MCF 10A (cell line): ENCODE measurements around the gene IMMP2L. TPM values are rescaled to one million over a fixed set of nuclear protein-coding genes. Genes with fewer than 3 reads are reported as not detected.

ENCODE experiments used
- BruUV-seq: library from RNA; stranded (reverse); fragments of 400-500 nt; replicated peaks from 2 replicates; lab custom pipeline; 2021; lab: Mats Ljungman, UMichigan
- CTCF ChIA-PET: fragments of 300-600 bp; sonication (Branson Sonifier 250); formaldehyde crosslinking; extraction: SDS; loops from one replicate; lab custom pipeline; 2021; ENCODE audit warnings: antibody characterized with exemption, inconsistent platforms; lab: Yijun Ruan, JAX
- POLR2A ChIA-PET: fragments of 300-600, 350-650 bp; sonication (Branson Sonifier 250); formaldehyde crosslinking; extraction: SDS; loops from one replicate; lab custom pipeline; 2020; ENCODE audit warnings: antibody characterized with exemption, inconsistent platforms; lab: Yijun Ruan, JAX
- DNase-seq: peaks from one replicate; pipeline ENCODE4 v3.0.0-alpha.2; 2018; ENCODE audit not compliant: unreplicated experiment
- H3K27ac Mint-ChIP-seq: one replicate; pipeline ENCODE4 v1.8.0; 2022; ENCODE audit warnings: mild to moderate bottlenecking, low read depth, mixed read lengths; ENCODE audit not compliant: unreplicated experiment
- H3K27me3 Mint-ChIP-seq: one replicate; pipeline ENCODE4 v1.8.0; 2022; ENCODE audit warnings: mixed read lengths; ENCODE audit not compliant: insufficient read depth, unreplicated experiment
- H3K36me3 Mint-ChIP-seq: one replicate; pipeline ENCODE4 v1.8.0; 2022; ENCODE audit warnings: mild to moderate bottlenecking, moderate library complexity, mixed read lengths; ENCODE audit not compliant: insufficient read depth, unreplicated experiment
- H3K4me1 Mint-ChIP-seq: one replicate; pipeline ENCODE4 v1.8.0; 2022; ENCODE audit warnings: mixed read lengths; ENCODE audit not compliant: insufficient read depth, unreplicated experiment
- H3K4me3 Mint-ChIP-seq: one replicate; pipeline ENCODE4 v1.8.0; 2022; ENCODE audit warnings: mild to moderate bottlenecking, moderate library complexity, mixed read lengths; ENCODE audit not compliant: unreplicated experiment
- H3K9me3 Mint-ChIP-seq: one replicate; pipeline ENCODE4 v1.8.0; 2022; ENCODE audit warnings: mixed read lengths; ENCODE audit not compliant: unreplicated experiment
- CTCF ChIP-seq: fragments of 200-600 bp; IDR thresholded peaks from one replicate; pipeline ENCODE4 v1.8.0; 2022; ENCODE audit warnings: antibody characterized with exemption, mild to moderate bottlenecking; ENCODE audit not compliant: unreplicated experiment
- intact Hi-C: fragments of 100-400 bp; cut with micrococcal nuclease; formaldehyde crosslinking; loops from 2 replicates; pipeline ENCODE4 v1.14.1; 2022
- total RNA-seq: library from RNA; stranded (reverse); gene quantifications from 2 replicates; pipeline ENCODE4 v1.2.3, GENCODE V29; 2022

IMMP2L gene
- total RNA-seq, 1 experiment from 2014 or later, result 23.7 TPM

- H3K27me3 Mint-ChIP-seq, result no peaks in the 10 kb centered on the region
- CTCF ChIA-PET, result no interaction called here
- POLR2A ChIA-PET, result interaction anchor here (0.5 to 2.1 kb wide), 3 partner anchors 14 to 133 kb away, joined by 3 to 9 read pairs (median 3); no protein-coding TSS in a partner anchor
- H3K9me3 Mint-ChIP-seq, result no peaks in the 10 kb centered on the region
- intact Hi-C loops, result no loop called here
- BruUV-seq, result no TSS peak
- DNase-seq, result peak; percentile 55
- no peaks in the 10 kb centered on the region for H3K4me1 Mint-ChIP-seq
- no peak overlapping the region for H3K4me3 Mint-ChIP-seq
- no peaks in the 10 kb centered on the region for H3K36me3 Mint-ChIP-seq
- no peak overlapping the region for H3K27ac Mint-ChIP-seq
- TF ChIP-seq CTCF, result no peak
Observed at GRCh38 chr7:111126987-111127386, 435.3 kb downstream of the IMMP2L start.

GRCh38 chr7:111115966-111116365 lies 446.3 kb downstream of the IMMP2L start:
- no TSS peak for BruUV-seq
- H3K36me3 Mint-ChIP-seq, result no peaks in the 10 kb centered on the region
- POLR2A ChIA-PET, result interaction anchor here (0.9 kb wide), 1 partner anchor 10 kb away, joined by 3 read pairs; no protein-coding TSS in a partner anchor
- intact Hi-C loops, result no loop called here
- H3K27ac Mint-ChIP-seq, result no peak overlapping the region
- H3K4me3 Mint-ChIP-seq, result no peak overlapping the region
- CTCF ChIA-PET, result no interaction called here
- DNase-seq, result no peak
- no peak for TF ChIP-seq CTCF
- no peaks in the 10 kb centered on the region for H3K27me3 Mint-ChIP-seq
- H3K9me3 Mint-ChIP-seq, result no peaks in the 10 kb centered on the region
- peaks cover 13% of the 10 kb centered on the region for H3K4me1 Mint-ChIP-seq

GRCh38 chr7:111113263-111114017 lies 448.9 kb downstream of the IMMP2L start:
- POLR2A ChIA-PET, result no interaction called here
- Mint-ChIP-seq H3K4me3 (no peak overlapping the region), H3K36me3 (no peaks in the 10 kb centered on the region), H3K4me1 (peaks cover 18% of the 10 kb centered on the region), H3K27me3 (no peaks in the 10 kb centered on the region), H3K27ac (peak overlapping the region; percentile 7), H3K9me3 (no peaks in the 10 kb centered on the region)
- CTCF ChIA-PET, result no interaction called here
- peak; percentile 42 for DNase-seq
- TF ChIP-seq CTCF, result no peak
- no TSS peak for BruUV-seq
- intact Hi-C loops, result no loop called here

- ChIA-PET CTCF (no interaction called here), POLR2A (no interaction called here)
- H3K27me3 Mint-ChIP-seq, result no peaks in the 10 kb centered on the region
- H3K4me1 Mint-ChIP-seq, result peaks cover 18% of the 10 kb centered on the region
- intact Hi-C loops, result no loop called here
- no peak for TF ChIP-seq CTCF
- no peak overlapping the region for H3K27ac Mint-ChIP-seq
- H3K9me3 Mint-ChIP-seq, result no peaks in the 10 kb centered on the region
- BruUV-seq, result no TSS peak
- no peaks in the 10 kb centered on the region for H3K36me3 Mint-ChIP-seq
- no peak for DNase-seq
- H3K4me3 Mint-ChIP-seq, result no peak overlapping the region
Observed at GRCh38 chr7:111112439-111112838, 449.9 kb downstream of the IMMP2L start.
